Measurements from ENCODE around the gene SULT2B1. TPM values are rescaled to one million over a fixed set of nuclear protein-coding genes. Genes with fewer than 3 reads are reported as not detected.

Gene SULT2B1
- total RNA-seq, 1 experiment from 2014 or later: not detected

DNA sequence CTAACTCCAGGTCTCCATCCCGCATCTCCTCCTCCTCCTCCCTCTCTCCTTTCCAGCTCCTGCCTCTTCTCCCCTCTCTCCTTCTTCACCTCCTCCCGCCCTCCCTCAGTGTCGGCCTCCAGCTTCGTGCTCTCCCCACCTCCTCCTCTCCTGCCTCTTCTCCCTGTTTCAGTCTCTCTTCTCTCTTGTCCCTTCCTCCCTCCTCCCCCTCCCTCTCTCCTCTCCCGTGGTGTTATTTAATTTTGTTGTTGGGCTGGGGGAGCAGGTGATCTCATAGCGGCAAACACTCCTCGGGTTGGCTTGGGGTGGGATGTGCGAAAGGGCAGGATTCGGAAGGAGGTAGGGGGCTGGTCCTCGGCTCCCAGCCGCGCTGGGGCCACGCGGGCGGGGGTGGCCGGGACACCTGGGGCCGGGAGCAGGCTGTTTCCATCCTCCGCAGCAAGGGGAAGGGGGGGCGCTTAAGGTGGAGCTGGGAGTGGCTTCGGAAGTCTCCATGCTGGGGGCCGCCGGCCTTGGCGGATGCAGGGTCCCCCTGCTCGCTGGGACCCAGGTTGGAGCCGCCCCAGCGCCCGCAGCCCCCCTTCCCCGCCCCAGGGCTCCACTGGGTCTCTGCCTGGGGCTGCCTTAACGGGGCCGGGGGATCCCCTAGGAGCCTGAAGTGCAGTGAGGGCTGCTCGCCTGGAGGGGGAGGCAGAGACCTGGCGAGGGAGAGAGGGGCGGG lies 94.2 kb downstream of the SULT2B1 start, which contains the start of gene CA11:
CA11 (minus strand) TSS at position 187 of the 721 bp plus-strand sequence. CDS start 555 bp downstream, outside the sequence.
- Mint-ChIP-seq H3K27me3 (ENCODE audit: insufficient read depth, unreplicated experiment) (peaks cover 10% of the 10 kb centered on the region), H3K36me3 (ENCODE audit: insufficient read depth, unreplicated experiment) (no peaks in the 10 kb centered on the region), H3K9me3 (ENCODE audit: unreplicated experiment) (no peaks in the 10 kb centered on the region), H3K4me1 (ENCODE audit: insufficient read depth, unreplicated experiment) (peaks cover 24% of the 10 kb centered on the region), H3K4me3 (ENCODE audit: unreplicated experiment) (peak within 1 kb of the TSS; percentile 73), H3K27ac (ENCODE audit: low read depth, unreplicated experiment) (peak within 1 kb of the TSS; percentile 4)
- BruUV-seq (replicated peaks): no TSS peak
- intact Hi-C loops (cut with micrococcal nuclease): loop anchor here (1.0 kb wide), 4 partner anchors 29 to 196 kb away; no protein-coding TSS in a partner anchor
- DNase-seq (ENCODE audit: unreplicated experiment): peak; percentile 90
- ChIA-PET POLR2A (interaction anchor here (0.6 to 2.4 kb wide), 19 partner anchors 9 to 309 kb away, joined by 3 to 22 read pairs (median 4); partner anchors contain the start of genes BAX, DBP, RPL18 and SPHK2), CTCF (interaction anchor here (0.6 to 2.0 kb wide), 16 partner anchors 12 to 200 kb away, joined by 3 to 12 read pairs (median 4); partner anchors contain the start of gene HSD17B14)
- peak; percentile 89 for TF ChIP-seq CTCF (IDR thresholded peaks at IDR 0.05; ENCODE audit: unreplicated experiment)

GRCh38 chr19:48646722-48647216 lies 94.8 kb downstream of the SULT2B1 start:
- POLR2A ChIA-PET: interaction anchor here (0.6 to 2.4 kb wide), 10 partner anchors 10 to 308 kb away, joined by 3 to 22 read pairs (median 4); partner anchors contain the start of genes BAX, DBP, RPL18 and SPHK2
- Mint-ChIP-seq H3K27me3 (ENCODE audit: insufficient read depth, unreplicated experiment) (peaks cover 10% of the 10 kb centered on the region), H3K9me3 (ENCODE audit: unreplicated experiment) (no peaks in the 10 kb centered on the region), H3K4me3 (ENCODE audit: unreplicated experiment) (peak overlapping the region; percentile 73), H3K36me3 (ENCODE audit: insufficient read depth, unreplicated experiment) (no peaks in the 10 kb centered on the region), H3K27ac (ENCODE audit: low read depth, unreplicated experiment) (no peak overlapping the region), H3K4me1 (ENCODE audit: insufficient read depth, unreplicated experiment) (peaks cover 24% of the 10 kb centered on the region)
- intact Hi-C loops (cut with micrococcal nuclease): loop anchor here (1.0 kb wide), 4 partner anchors 29 to 196 kb away; no protein-coding TSS in a partner anchor
- no peak for TF ChIP-seq CTCF (IDR thresholded peaks at IDR 0.05; ENCODE audit: unreplicated experiment)
- DNase-seq (ENCODE audit: unreplicated experiment): no peak
- no TSS peak for BruUV-seq (replicated peaks)
- CTCF ChIA-PET: interaction anchor here (1.3 to 1.6 kb wide), 4 partner anchors 28 to 154 kb away, joined by 3 to 8 read pairs (median 7); no protein-coding TSS in a partner anchor

DNA sequence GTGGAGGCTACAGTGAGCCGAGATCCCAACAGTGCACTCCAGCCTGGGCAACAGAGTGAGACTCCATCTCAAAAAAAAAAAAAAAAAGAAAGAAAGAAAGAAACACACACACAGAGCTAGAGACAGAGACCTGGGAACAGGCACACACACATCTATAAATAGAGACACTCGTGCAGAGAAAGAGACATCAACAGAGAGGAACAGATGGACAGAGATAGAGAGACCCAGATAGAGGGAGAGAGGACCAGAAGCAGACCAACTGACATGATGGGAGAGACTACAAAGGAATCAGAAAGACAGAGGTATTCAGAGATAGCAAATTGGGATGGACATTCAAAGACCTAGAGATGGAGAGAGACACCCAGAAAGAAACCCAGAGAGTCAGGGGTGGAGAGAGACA lies 96.2 kb downstream of the SULT2B1 start:
- no peak for DNase-seq (ENCODE audit: unreplicated experiment)
- no TSS peak for BruUV-seq (replicated peaks)
- Mint-ChIP-seq H3K27ac (ENCODE audit: low read depth, unreplicated experiment) (no peak overlapping the region), H3K27me3 (ENCODE audit: insufficient read depth, unreplicated experiment) (peaks cover 4% of the 10 kb centered on the region), H3K36me3 (ENCODE audit: insufficient read depth, unreplicated experiment) (no peaks in the 10 kb centered on the region), H3K4me3 (ENCODE audit: unreplicated experiment) (peak overlapping the region; percentile 4), H3K9me3 (ENCODE audit: unreplicated experiment) (no peaks in the 10 kb centered on the region), H3K4me1 (ENCODE audit: insufficient read depth, unreplicated experiment) (peaks cover 24% of the 10 kb centered on the region)
- TF ChIP-seq CTCF (IDR thresholded peaks at IDR 0.05; ENCODE audit: unreplicated experiment): no peak
- ChIA-PET CTCF (interaction anchor here (0.6 kb wide), 2 partner anchors 29 to 253 kb away, joined by 3 to 4 read pairs; no protein-coding TSS in a partner anchor), POLR2A (interaction anchor here (0.7 to 1.3 kb wide), 2 partner anchors 12 to 14 kb away, joined by 3 read pairs; no protein-coding TSS in a partner anchor)
- intact Hi-C loops (cut with micrococcal nuclease): loop anchor here (2.0 kb wide), 1 partner anchor 187 kb away; no protein-coding TSS in a partner anchor

Other genes starting within 250 kb of the SULT2B1 start
- gene EMP3, start 226.6 kb upstream of the SULT2B1 start, total RNA-seq (2022): 190 and 198 TPM in 2 replicates
- gene TMEM143, start 188.2 kb upstream of the SULT2B1 start, total RNA-seq (2022): 6.0 and 7.6 TPM in 2 replicates
- not detected in 2 replicates for gene SYNGR4, start 187.8 kb upstream of the SULT2B1 start, total RNA-seq (2022)
- 113 and 134 TPM in 2 replicates for gene KDELR1, start 160.6 kb upstream of the SULT2B1 start, total RNA-seq (2022)
- 0.35 and 0.39 TPM in 2 replicates for gene GRIN2D, start 158.5 kb upstream of the SULT2B1 start, total RNA-seq (2022)
- 45.1 and 55.8 TPM in 2 replicates for gene GRWD1, start 106.2 kb upstream of the SULT2B1 start, total RNA-seq (2022)
- 1.6 and 2.7 TPM in 2 replicates for gene KCNJ14, start 96.6 kb upstream of the SULT2B1 start, total RNA-seq (2022)
- 70.3 and 72.2 TPM in 2 replicates for gene CYTH2, start 82.8 kb upstream of the SULT2B1 start, total RNA-seq (2022)
- gene LMTK3, start 40.3 kb upstream of the SULT2B1 start, total RNA-seq (2022): 0.37 and 0.47 TPM in 2 replicates
- gene SPACA4, start 54.6 kb downstream of the SULT2B1 start, total RNA-seq (2022): not detected in 2 replicates
- 0.89 and 2.8 TPM in 2 replicates for gene FAM83E, start 62.9 kb downstream of the SULT2B1 start, total RNA-seq (2022)
- 1,536 and 1,736 TPM in 2 replicates for gene RPL18, start 67.0 kb downstream of the SULT2B1 start, total RNA-seq (2022)
- gene SPHK2, start 67.3 kb downstream of the SULT2B1 start, total RNA-seq (2022): 16.3 and 18.2 TPM in 2 replicates
- 0.25 and 0.56 TPM in 2 replicates for gene DBP, start 85.2 kb downstream of the SULT2B1 start, total RNA-seq (2022)
- gene CA11, start 94.0 kb downstream of the SULT2B1 start, total RNA-seq (2022): 2.6 and 2.9 TPM in 2 replicates
- 0.17 TPM in 1 of 2 replicates, not detected in the other for gene NTN5, start 120.8 kb downstream of the SULT2B1 start, total RNA-seq (2022)
- not detected in 2 replicates for gene FUT2, start 143.8 kb downstream of the SULT2B1 start, total RNA-seq (2022)
- gene MAMSTR, start 167.6 kb downstream of the SULT2B1 start, total RNA-seq (2022): 0.22 and 0.65 TPM in 2 replicates
- gene RASIP1, start 188.4 kb downstream of the SULT2B1 start, total RNA-seq (2022): 1.9 and 3.0 TPM in 2 replicates
- 3.5 and 4.2 TPM in 2 replicates for gene IZUMO1, start 194.7 kb downstream of the SULT2B1 start, total RNA-seq (2022)
- 10.5 and 14.7 TPM in 2 replicates for gene FUT1, start 200.5 kb downstream of the SULT2B1 start, total RNA-seq (2022)
- 0.49 and 0.93 TPM in 2 replicates for gene FGF21, start 203.4 kb downstream of the SULT2B1 start, total RNA-seq (2022)

Measured in MCF 10A (cell line).